Esophagus squamous epithelium (tissue), 5 donors: ENCODE results near the gene RPL35. TPM values are rescaled to one million over a fixed set of nuclear protein-coding genes. Genes with fewer than 3 reads are reported as not detected.
A peak's percentile ranks its signal among the peaks of the same experiment; 100 is the strongest.
"Not testable (repeated sequence)": the region's sequence is repeated elsewhere in the genome, so short reads cannot be mapped to it uniquely, and the experiment has no call there.

ENCODE experiments used
- DNase-seq: peaks from one replicate; lab custom pipeline; 2025; lab: John Stamatoyannopoulos, UW
- H3K27ac ChIP-seq, 4 donors: fragments of 200-600 bp; sonication (generic); one replicate each; pipeline ENCODE4 v1.5.1; 2016 to 2019; ENCODE audit warnings: mild to moderate bottlenecking in 1 of 4
- H3K27me3 ChIP-seq, 4 donors: fragments of 200-600 bp; sonication (generic); 1 replicate in 3 of 4; 2 replicates in 1 of 4; pipeline versions ENCODE4 v1.5.1 to v1.6.0; 2017 to 2021; ENCODE audit warnings: antibody characterized with exemption in 1 of 4
- H3K36me3 ChIP-seq, 3 donors: fragments of 200-600 bp; sonication (generic); one replicate each; pipeline ENCODE4 v1.5.1; 2016 to 2019
- H3K4me1 ChIP-seq, 3 donors: fragments of 200-600 bp; sonication (generic); one replicate each; pipeline ENCODE4 v1.5.1; 2017 to 2019
- H3K4me3 ChIP-seq, 4 donors: fragments of 200-600 bp; sonication (generic); 1 replicate in 3 of 4; 2 replicates in 1 of 4; pipeline ENCODE4 v1.5.1; 2016 to 2019; ENCODE audit warnings: mild to moderate bottlenecking in 2 of 4, moderate library complexity in 1 of 4
- H3K9me3 ChIP-seq, 3 donors: fragments of 200-600 bp; sonication (generic); one replicate each; pipeline ENCODE4 v1.5.1; 2016 to 2019
- POLR2A ChIP-seq, 4 donors: fragments of 450-650 bp; IDR thresholded peaks; one replicate each; pipeline ENCODE4 v1.6.1; 2017; ENCODE audit warnings: antibody characterized with exemption in 4 of 4, mild to moderate bottlenecking in 4 of 4, moderate library complexity in 3 of 4
- WGBS, 2 donors: methylation state at CpG; one replicate each; pipeline ENCODE4 v1.1.5; 2018; 5-methylcytosine and 5-hydroxymethylcytosine counted together
- intact Hi-C: fragments of 100-400 bp; cut with DNase I; formaldehyde crosslinking; loops from one replicate; pipeline ENCODE4 v1.15.0; 2022
- total RNA-seq, 4 donors: library from RNA; depleted of rRNA; stranded (reverse); fragments of >200 nt; gene quantifications; one replicate each; pipeline ENCODE4 v1.1.0, GENCODE V29; 2016
- TF ChIP-seq, protein P1 (sequence below), 6 experiments: fragments of 450-650 bp in 4 of 6; fragments of 200-600 bp in 2 of 6; sonication (generic) in 2 of 6; IDR thresholded peaks; one replicate each; pipeline ENCODE4 v1.5.1; 2016 to 2019; ENCODE audit warnings: antibody characterized with exemption in 6 of 6, mild to moderate bottlenecking in 4 of 6, moderate library complexity in 4 of 6
- donor health status: DM: yes; HTN: yes; CAD: no.

Gene RPL35
- total RNA-seq, 4 donors from 2014 or later = 2,345 to 3,186 (median 2,827) TPM

- Histone ChIP-seq H3K4me3 (no peak overlapping the region), H3K27me3 (no peaks in the 10 kb centered on the region), H3K9me3 (no peaks in the 10 kb centered on the region), H3K36me3 (no peaks in the 10 kb centered on the region), H3K27ac (no peak overlapping the region), H3K4me1 (peaks cover 7 to 50% (median 9%) of the 10 kb centered on the region in 3 donors)
- no peak for TF ChIP-seq POLR2A (IDR thresholded peaks at IDR 0.05)
- TF ChIP-seq, protein P1, sequence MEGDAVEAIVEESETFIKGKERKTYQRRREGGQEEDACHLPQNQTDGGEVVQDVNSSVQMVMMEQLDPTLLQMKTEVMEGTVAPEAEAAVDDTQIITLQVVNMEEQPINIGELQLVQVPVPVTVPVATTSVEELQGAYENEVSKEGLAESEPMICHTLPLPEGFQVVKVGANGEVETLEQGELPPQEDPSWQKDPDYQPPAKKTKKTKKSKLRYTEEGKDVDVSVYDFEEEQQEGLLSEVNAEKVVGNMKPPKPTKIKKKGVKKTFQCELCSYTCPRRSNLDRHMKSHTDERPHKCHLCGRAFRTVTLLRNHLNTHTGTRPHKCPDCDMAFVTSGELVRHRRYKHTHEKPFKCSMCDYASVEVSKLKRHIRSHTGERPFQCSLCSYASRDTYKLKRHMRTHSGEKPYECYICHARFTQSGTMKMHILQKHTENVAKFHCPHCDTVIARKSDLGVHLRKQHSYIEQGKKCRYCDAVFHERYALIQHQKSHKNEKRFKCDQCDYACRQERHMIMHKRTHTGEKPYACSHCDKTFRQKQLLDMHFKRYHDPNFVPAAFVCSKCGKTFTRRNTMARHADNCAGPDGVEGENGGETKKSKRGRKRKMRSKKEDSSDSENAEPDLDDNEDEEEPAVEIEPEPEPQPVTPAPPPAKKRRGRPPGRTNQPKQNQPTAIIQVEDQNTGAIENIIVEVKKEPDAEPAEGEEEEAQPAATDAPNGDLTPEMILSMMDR (IDR thresholded peaks at IDR 0.05) = peak in 2 of 6 experiments; percentile 11 to 36
- intact Hi-C loops = no loop called here
- WGBS, 2 donors = 65 to 88% methylated on average over 6 to 7 of the region's 18 CpGs
- DNase-seq = no peak
Measured at GRCh38 chr9:124840300-124840833, 21.4 kb downstream of the RPL35 start.

DNA sequence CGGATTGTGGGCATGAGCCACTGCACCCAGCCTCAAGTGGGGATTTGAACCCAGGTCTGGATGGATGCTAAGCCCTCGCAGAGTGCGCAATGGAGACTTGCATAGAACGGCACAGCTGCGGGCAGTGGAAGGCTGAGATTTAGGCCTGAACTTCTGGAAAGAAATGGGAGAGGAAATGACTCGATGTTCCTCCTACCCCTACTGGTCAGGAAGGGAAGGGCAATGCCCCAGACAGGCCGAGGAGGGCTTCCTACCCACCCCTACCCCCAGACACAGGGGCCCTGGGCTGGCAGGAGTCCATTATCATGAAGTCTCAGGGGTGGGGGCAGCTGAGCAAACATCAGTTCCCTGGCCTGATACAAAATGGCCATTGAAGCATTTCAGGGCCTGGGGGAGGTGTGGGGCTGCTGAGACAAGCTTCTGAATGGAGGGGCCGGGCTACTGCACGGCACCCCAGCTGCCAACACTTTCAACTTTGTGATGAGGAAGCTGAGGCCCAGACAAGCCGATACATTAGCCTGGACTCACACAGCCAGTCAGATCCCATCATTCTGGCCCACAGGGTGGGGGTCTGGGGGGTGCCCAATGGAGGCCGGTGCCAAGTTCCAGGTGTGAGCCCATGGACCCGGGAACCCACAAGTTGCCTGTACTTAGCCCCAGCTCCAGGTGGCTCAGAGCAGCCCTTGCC lies 22.0 kb downstream of the RPL35 start:
- no peaks in the 10 kb centered on the region for H3K9me3 ChIP-seq
- H3K4me3 ChIP-seq = no peak overlapping the region
- DNase-seq = no peak
- H3K27me3 ChIP-seq = no peaks in the 10 kb centered on the region
- H3K36me3 ChIP-seq = no peaks in the 10 kb centered on the region
- H3K4me1 ChIP-seq = peaks cover 14 to 56% (median 15%) of the 10 kb centered on the region in 3 donors
- TF ChIP-seq, protein P1 (IDR thresholded peaks at IDR 0.05) = peak in 4 of 6 experiments; percentile 35 to 55 (median 45)
- no peak for TF ChIP-seq POLR2A (IDR thresholded peaks at IDR 0.05)
- 59 to 60% methylated on average over 2 to 9 of the region's 12 CpGs for whole genome bisulfite sequencing, 2 donors
- intact Hi-C loops = no loop called here
- H3K27ac ChIP-seq = no peak overlapping the region

DNA sequence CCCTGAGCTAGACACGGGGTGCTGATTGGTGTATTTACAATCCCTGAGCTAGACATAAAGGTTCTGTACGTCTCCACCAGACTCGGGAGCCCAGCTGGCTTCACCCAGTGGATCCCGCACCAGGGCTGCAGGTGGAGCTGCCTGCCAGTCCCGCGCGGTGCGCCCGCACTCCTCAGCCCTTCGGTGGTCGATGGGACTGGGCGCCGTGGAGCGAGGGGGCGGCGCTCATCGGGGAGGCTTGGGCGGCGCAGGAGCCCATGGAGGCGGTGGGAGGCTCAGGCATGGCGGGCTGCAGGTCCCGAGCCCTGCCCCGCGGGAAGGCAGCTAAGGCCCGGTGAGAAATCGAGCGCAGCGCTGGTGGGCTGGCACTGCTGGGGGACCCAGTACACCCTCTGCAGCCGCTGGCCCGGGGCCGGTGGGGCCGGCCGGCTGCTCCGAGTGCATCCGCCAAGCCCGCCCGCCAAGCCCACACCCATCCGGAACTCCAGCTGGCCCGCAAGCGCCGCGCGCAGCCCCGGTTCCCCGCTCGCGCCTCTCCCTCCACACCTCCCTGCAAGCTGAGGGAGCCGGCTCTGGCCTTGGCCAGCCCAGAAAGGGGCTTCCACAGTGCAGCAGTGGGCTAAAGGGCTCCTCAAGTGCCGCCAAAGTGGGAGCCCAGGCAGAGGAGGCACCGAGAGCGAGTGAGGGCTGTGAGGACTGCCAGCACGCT lies 23.0 kb downstream of the RPL35 start:
- 100% methylated on average over 1 of the region's 52 CpGs; no CpG with 5 or more reads in 1 of the 2 donors for WGBS, 2 donors
- Histone ChIP-seq H3K4me1 (peaks cover 17 to 57% (median 20%) of the 10 kb centered on the region in 3 donors), H3K4me3 (peak overlapping the region in 2 of 4 donors; percentile 20 to 36)
- DNase-seq, H3K27me3 ChIP-seq, H3K9me3 ChIP-seq, H3K36me3 ChIP-seq, H3K27ac ChIP-seq, intact Hi-C loops: not testable (repeated sequence)

- H3K4me3 ChIP-seq, H3K27me3 ChIP-seq, H3K9me3 ChIP-seq, H3K36me3 ChIP-seq, intact Hi-C loops, H3K27ac ChIP-seq, DNase-seq: not testable (repeated sequence)
- 60 to 83% methylated on average over 3 of the region's 5 CpGs for WGBS, 2 donors
- H3K4me1 ChIP-seq = peaks cover 17 to 55% (median 20%) of the 10 kb centered on the region in 3 donors
Measured at GRCh38 chr9:124838132-124838531, 23.6 kb downstream of the RPL35 start.

- Histone ChIP-seq H3K4me3 (no peak overlapping the region), H3K27ac (peak overlapping the region; percentile 2 to 47 (median 19)), H3K4me1 (peaks cover 12 to 48% (median 34%) of the 10 kb centered on the region in 3 donors), H3K9me3 (no peaks in the 10 kb centered on the region), H3K27me3 (no peaks in the 10 kb centered on the region), H3K36me3 (no peaks in the 10 kb centered on the region)
- 24 to 30% methylated on average over 5 of the region's 13 CpGs for WGBS, 2 donors
- no peak for DNase-seq
- intact Hi-C loops = no loop called here
- TF ChIP-seq, protein P1 (IDR thresholded peaks at IDR 0.05) = no peak
- no peak for TF ChIP-seq POLR2A (IDR thresholded peaks at IDR 0.05)
Measured at GRCh38 chr9:124835026-124835557, 26.7 kb downstream of the RPL35 start.
